Suprapubic skin (tissue), 3 donors: Measurements from ENCODE around the gene TBC1D22A.

ENCODE experiments used
- CTCF ChIP-seq, 2 donors: fragments of 200-600 bp in 1 of 2; fragments of 450-650 bp in 1 of 2; sonication (generic) in 1 of 2; IDR thresholded peaks; one replicate each; pipeline ENCODE4 v1.5.1; 2016 to 2019; ENCODE audit warnings: antibody characterized with exemption in 2 of 2, mild to moderate bottlenecking in 1 of 2, moderate library complexity in 1 of 2
- POLR2A ChIP-seq, 2 donors: fragments of 450-650 bp; IDR thresholded peaks; one replicate each; pipeline ENCODE4 v1.6.1; 2017; ENCODE audit warnings: antibody characterized with exemption in 2 of 2, mild to moderate bottlenecking in 2 of 2, moderate library complexity in 2 of 2

GRCh38 chr22:47146941-47147340 is 384.5 kb downstream of the TBC1D22A start:
- TF ChIP-seq CTCF (IDR thresholded peaks at IDR 0.05) (no peak), POLR2A (IDR thresholded peaks at IDR 0.05) (no peak)
